Spleen (tissue), 11 donors: ENCODE results near the gene KLHL24. TPM values are rescaled to one million over a fixed set of nuclear protein-coding genes. Genes with fewer than 3 reads are reported as not detected.
"Not testable (repeated sequence)": the region's sequence is repeated elsewhere in the genome, so short reads cannot be mapped to it uniquely, and the experiment has no call there.

ENCODE experiments used
- DNase-seq: peaks from one replicate; pipeline ENCODE4 v3.0.0-alpha.2; 2020
- H3K27ac ChIP-seq, 8 donors: fragments of 200-600 bp; sonication (generic) in 7 of 8; 1 replicate in 4 of 8; 2 replicates in 4 of 8; pipeline versions ENCODE4 v1.5.0 to v1.8.0; 2016 to 2021; ENCODE audit warnings: inconsistent platforms in 4 of 8, mild to moderate bottlenecking in 4 of 8, moderate library complexity in 1 of 8
- H3K27me3 ChIP-seq, 7 donors: fragments of 200-600 bp; sonication (generic) in 6 of 7; replicated peaks in 1 of 7; 1 replicate in 4 of 7; 2 replicates in 3 of 7; pipeline versions ENCODE4 v1.5.0 to v1.8.0; 2016 to 2021; ENCODE audit warnings: inconsistent platforms in 3 of 7, mild to moderate bottlenecking in 1 of 7
- H3K36me3 ChIP-seq, 6 donors: fragments of 200-600 bp; sonication (generic) in 5 of 6; 1 replicate in 4 of 6; 2 replicates in 2 of 6; pipeline versions ENCODE4 v1.5.0 to v1.8.0; 2016 to 2021; ENCODE audit warnings: inconsistent platforms in 2 of 6
- H3K4me1 ChIP-seq, 6 donors: fragments of 200-600 bp; sonication (generic) in 5 of 6; 1 replicate in 3 of 6; 2 replicates in 3 of 6; pipeline versions ENCODE4 v1.5.0 to v1.8.0; 2016 to 2021; ENCODE audit warnings: inconsistent platforms in 3 of 6
- H3K4me3 ChIP-seq, 8 donors: fragments of 200-600 bp; sonication (generic) in 7 of 8; 1 replicate in 4 of 8; 2 replicates in 4 of 8; pipeline versions ENCODE4 v1.5.0 to v1.8.0; 2016 to 2021; ENCODE audit warnings: inconsistent platforms in 4 of 8, mild to moderate bottlenecking in 4 of 8, moderate library complexity in 2 of 8
- H3K9me3 ChIP-seq, 8 donors: fragments of 200-600 bp; sonication (generic) in 7 of 8; 1 replicate in 4 of 8; 2 replicates in 4 of 8; pipeline versions ENCODE4 v1.5.0 to v1.8.0; 2016 to 2021; ENCODE audit warnings: inconsistent platforms in 4 of 8
- CTCF ChIP-seq, 11 experiments: fragments of 200-600 bp in 7 of 11; fragments of 450-650 bp in 4 of 11; sonication (generic) in 4 of 11; IDR thresholded peaks in 8 of 11; conservative IDR thresholded peaks in 3 of 11; 1 replicate in 7 of 11; 2 replicates in 4 of 11; pipeline versions ENCODE4 v1.4.0 to v1.8.0; 2016 to 2021; ENCODE audit warnings: antibody characterized with exemption in 11 of 11, inconsistent platforms in 4 of 11, mild to moderate bottlenecking in 1 of 11
- POLR2A ChIP-seq, 3 donors: fragments of 450-650 bp; IDR thresholded peaks; one replicate each; pipeline ENCODE4 v1.5.1; 2017; ENCODE audit warnings: antibody characterized with exemption in 3 of 3, mild to moderate bottlenecking in 1 of 3
- POLR2AphosphoS5 ChIP-seq, 3 donors: sonication (generic); formaldehyde crosslinking; IDR thresholded peaks; one replicate each; pipeline ENCODE4 v1.5.1; 2017; ENCODE audit warnings: antibody characterized with exemption in 3 of 3
- WGBS, 5 donors: extraction: QIAGEN DNeasy Blood & Tissue Kit in 3 of 5; methylation state at CpG; one replicate each; pipeline versions ENCODE4 v1.1.5 to v1.1.7; 2013 to 2018; 5-methylcytosine and 5-hydroxymethylcytosine counted together
- intact Hi-C: fragments of 100-400 bp; cut with DNase I; formaldehyde crosslinking; loops from one replicate; pipeline ENCODE4 v1.15.0; 2023; ENCODE audit warnings: low total_unique reads
- polyA plus RNA-seq, 3 donors: library from polyadenylated mRNA; stranded (reverse); fragments of 200-250 nt; gene quantifications; one replicate each; pipeline ENCODE4 v1.2.1, GENCODE V29; 2013
- total RNA-seq, 7 donors: library from RNA; depleted of rRNA in 3 of 7; stranded (reverse); fragments of >200 nt in 3 of 7; fragmentation: NEBNext Ultra II Directional in 4 of 7; extraction: Animal tissue kit (Norgen Biotek cat#: 25700) in 4 of 7; gene quantifications; one replicate each; pipeline versions ENCODE4 v1.1.0 to v1.2.1, GENCODE V29; 2016 to 2021
- donor health status: healthy with polysubstance abuse.
- donor health status: DM: no; HTN: no; CAD: no; lungs with moderate emphysema.
- donor health status: DM: no; HTN: no; CAD: no.
- donor health status: Bipolar disorder and iron deficiency.
- donor health status: healthy.
- donor health status: DM: no; HTN: no; CAD: no.
- donor health status: DM: yes; HTN: yes; CAD: no.

KLHL24 gene
- total and polyA plus RNA-seq, 10 donors: 5.0 to 148 (median 57.0) TPM

DNA sequence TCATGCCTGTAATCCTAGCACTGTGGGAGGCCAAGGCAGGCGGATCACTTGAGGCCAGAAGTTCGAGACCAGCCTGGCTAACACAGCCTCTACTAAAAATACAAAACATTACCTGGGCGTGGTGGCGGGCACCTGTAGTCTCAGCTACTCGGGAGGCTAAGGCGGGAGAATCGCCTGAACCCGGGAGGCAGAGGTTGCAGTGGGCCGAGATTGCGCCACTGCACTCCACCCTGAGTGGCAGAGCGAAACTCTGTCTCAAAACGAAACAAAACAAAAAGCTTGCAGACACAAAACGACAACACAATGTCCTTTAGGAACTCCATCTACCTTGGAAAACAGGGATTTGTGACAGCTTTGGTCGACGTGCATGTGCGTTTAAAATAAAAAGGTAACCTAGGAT is 716 bp upstream of the KLHL24 start:
- TF ChIP-seq POLR2A (IDR thresholded peaks at IDR 0.05) (no peak), POLR2AphosphoS5 (IDR thresholded peaks at IDR 0.05) (no peak), CTCF (IDR thresholded peaks at IDR 0.05 in 8 of 11, conservative IDR thresholded peaks at IDR 0.05 in 3 of 11) (no peak)
- intact Hi-C loops: no loop called here
- Histone ChIP-seq H3K27ac (peak overlapping the region; percentile 98 to 100 (median 100)), H3K4me3 (peak overlapping the region in 7 of 8 donors; percentile 86 to 97 (median 97)), H3K36me3 (no peaks in the 10 kb centered on the region), H3K9me3 (no peaks in the 10 kb centered on the region), H3K27me3 (no peaks in the 10 kb centered on the region), H3K4me1 (peaks cover 15 to 39% (median 28%) of the 10 kb centered on the region in 6 donors)
- 68 to 80% (median 73%) methylated on average over 16 of the region's 16 CpGs for WGBS, 5 donors
- DNase-seq: peak; percentile 83

- TF ChIP-seq POLR2AphosphoS5 (IDR thresholded peaks at IDR 0.05): no peak
- TF ChIP-seq CTCF (IDR thresholded peaks at IDR 0.05 in 8 of 11, conservative IDR thresholded peaks at IDR 0.05 in 3 of 11): no peak
- TF ChIP-seq POLR2A (IDR thresholded peaks at IDR 0.05): no peak
- 1 to 3% (median 3%) methylated on average over 7 to 9 of the region's 9 CpGs for WGBS, 5 donors
- H3K27ac ChIP-seq: peak overlapping the region; percentile 98 to 100 (median 100)
- H3K4me1 ChIP-seq: peaks cover 15 to 42% (median 30%) of the 10 kb centered on the region in 6 donors
- no peaks in the 10 kb centered on the region for H3K36me3 ChIP-seq
- no peaks in the 10 kb centered on the region for H3K9me3 ChIP-seq
- intact Hi-C loops: no loop called here
- H3K4me3 ChIP-seq: peak overlapping the region; percentile 86 to 99 (median 97)
- no peaks in the 10 kb centered on the region for H3K27me3 ChIP-seq
- DNase-seq: no peak
Observed at GRCh38 chr3:183635107-183635430, 354 bp upstream of the KLHL24 start.

- TF ChIP-seq POLR2AphosphoS5 (IDR thresholded peaks at IDR 0.05) (peak; percentile 64 to 86 (median 84)), POLR2A (IDR thresholded peaks at IDR 0.05) (peak in 1 of 3 donors; percentile 75), CTCF (IDR thresholded peaks at IDR 0.05 in 8 of 11, conservative IDR thresholded peaks at IDR 0.05 in 3 of 11) (peak in 1 of 11 experiments; percentile 17)
Observed at GRCh38 chr3:183636221-183637105, 1.0 kb downstream of the KLHL24 start.

DNA sequence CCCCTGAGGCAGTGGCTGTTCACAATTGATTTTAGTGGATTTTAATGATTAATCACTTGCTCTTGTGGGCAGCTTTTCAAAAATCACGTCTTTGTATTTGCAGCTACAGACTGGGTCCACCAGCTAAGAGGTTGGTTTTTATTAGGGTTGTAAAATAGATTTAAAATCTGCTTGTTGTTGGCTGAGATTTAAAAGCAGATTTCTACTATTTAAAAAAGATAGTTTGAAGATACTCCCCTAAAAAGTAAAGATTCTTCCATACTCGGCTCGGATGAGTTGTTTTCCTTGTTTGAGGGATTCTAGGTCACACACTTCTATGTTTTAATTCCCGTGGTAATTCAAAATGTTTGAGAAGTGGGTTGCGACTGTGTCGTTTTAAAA is 1.7 kb downstream of the KLHL24 start:
- TF ChIP-seq POLR2AphosphoS5 (IDR thresholded peaks at IDR 0.05) (no peak), CTCF (IDR thresholded peaks at IDR 0.05 in 8 of 11, conservative IDR thresholded peaks at IDR 0.05 in 3 of 11) (no peak), POLR2A (IDR thresholded peaks at IDR 0.05) (no peak)
- peak overlapping the region; percentile 86 to 99 (median 97) for H3K4me3 ChIP-seq
- DNase-seq: no peak
- H3K36me3 ChIP-seq: no peaks in the 10 kb centered on the region
- no peaks in the 10 kb centered on the region for H3K27me3 ChIP-seq
- intact Hi-C loops: no loop called here
- H3K9me3 ChIP-seq: no peaks in the 10 kb centered on the region
- H3K4me1 ChIP-seq: peaks cover 15 to 55% (median 30%) of the 10 kb centered on the region in 6 donors
- WGBS, 5 donors: 29 to 50% (median 41%) methylated on average over 6 of the region's 6 CpGs
- peak overlapping the region; percentile 98 to 100 (median 100) for H3K27ac ChIP-seq

More at GRCh38 chr3:183636221-183637105, 1.0 kb downstream of the KLHL24 start:
- H3K27me3 ChIP-seq: no peaks in the 10 kb centered on the region
- intact Hi-C loops: no loop called here
- peak overlapping the region; percentile 86 to 99 (median 97) for H3K4me3 ChIP-seq
- WGBS, 5 donors: 0% methylated on average over 32 to 84 of the region's 84 CpGs
- peak; percentile 97 for DNase-seq
- peaks cover 15 to 49% (median 30%) of the 10 kb centered on the region in 6 donors for H3K4me1 ChIP-seq
- H3K36me3 ChIP-seq: no peaks in the 10 kb centered on the region
- H3K9me3 ChIP-seq: no peaks in the 10 kb centered on the region
- H3K27ac ChIP-seq: peak overlapping the region; percentile 98 to 100 (median 100)

GRCh38 chr3:183637633-183638032 is 2.2 kb downstream of the KLHL24 start:
- intact Hi-C loops, H3K27me3 ChIP-seq, H3K36me3 ChIP-seq, H3K9me3 ChIP-seq: not testable (repeated sequence)
- Histone ChIP-seq H3K4me1 (peaks cover 15 to 56% (median 30%) of the 10 kb centered on the region in 6 donors), H3K27ac (peak overlapping the region; percentile 98 to 100 (median 100)), H3K4me3 (peak overlapping the region in 1 of 8 donors; percentile 95)
- peak; percentile 74 for DNase-seq
- 86 to 91% (median 89%) methylated on average over 13 to 14 of the region's 14 CpGs for WGBS, 5 donors
